WI38 (cell line): ENCODE measurements around the gene RHOA.
"Not testable (repeated sequence)": the region's sequence is repeated elsewhere in the genome, so short reads cannot be mapped to it uniquely, and the experiment has no call there.

Source experiments
- H3K4me3 ChIP-seq: 2 replicates; pipeline ENCODE4 v1.5.1; 2011; ENCODE audit warnings: low read depth, mild to moderate bottlenecking, control low read depth, low read length
- CTCF ChIP-seq: IDR thresholded peaks from 2 replicates; pipeline ENCODE4 v1.5.1; 2012; ENCODE audit warnings: low read depth, mild to moderate bottlenecking, control low read depth, low read length

Gene RHOA

GRCh38 chr3:49411535-49411967 lies 225 bp downstream of the RHOA start:
- peak overlapping the region; percentile 67 for H3K4me3 ChIP-seq
- TF ChIP-seq CTCF, result no peak

- H3K4me3 ChIP-seq, result peak overlapping the region; percentile 67
- no peak for TF ChIP-seq CTCF
Measured at GRCh38 chr3:49410846-49411534, 786 bp downstream of the RHOA start.

DNA sequence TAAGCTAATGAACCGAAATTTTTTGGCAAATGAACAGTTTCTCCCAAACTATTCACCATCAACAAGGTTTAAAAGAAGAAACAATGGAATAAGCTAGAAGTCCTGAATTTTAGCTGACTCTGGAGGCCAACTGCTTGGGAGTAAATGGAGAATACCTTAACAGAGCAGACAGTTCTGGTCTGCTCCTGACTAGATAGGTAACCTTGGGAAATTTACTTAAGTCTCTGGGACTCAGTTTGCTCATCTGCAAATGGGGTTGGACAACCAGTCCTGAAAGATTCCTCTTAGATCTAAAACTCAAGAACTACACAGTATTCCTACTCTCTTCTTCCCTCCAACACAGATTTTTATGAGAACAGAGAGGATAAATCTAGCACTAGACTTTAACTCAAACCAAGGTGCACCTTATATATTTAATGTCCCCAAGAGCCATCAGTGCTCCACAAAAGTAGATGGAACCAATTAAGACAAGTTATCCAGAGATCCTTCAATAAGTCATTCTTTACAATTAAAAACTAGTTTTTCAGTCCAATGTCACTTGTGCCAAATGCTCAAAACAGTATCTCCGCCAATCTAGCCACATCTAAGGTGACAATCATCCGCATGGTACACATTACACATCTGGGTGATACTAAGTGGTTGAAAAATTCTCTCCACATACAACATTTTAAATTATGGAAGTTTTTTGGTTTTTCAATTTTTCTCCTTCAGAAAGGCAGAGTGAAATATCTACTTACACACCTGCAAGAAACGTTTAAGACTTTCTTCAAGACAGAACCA lies 1.5 kb downstream of the RHOA start:
- H3K4me3 ChIP-seq, result peak overlapping the region; percentile 67
- TF ChIP-seq CTCF, result no peak

DNA sequence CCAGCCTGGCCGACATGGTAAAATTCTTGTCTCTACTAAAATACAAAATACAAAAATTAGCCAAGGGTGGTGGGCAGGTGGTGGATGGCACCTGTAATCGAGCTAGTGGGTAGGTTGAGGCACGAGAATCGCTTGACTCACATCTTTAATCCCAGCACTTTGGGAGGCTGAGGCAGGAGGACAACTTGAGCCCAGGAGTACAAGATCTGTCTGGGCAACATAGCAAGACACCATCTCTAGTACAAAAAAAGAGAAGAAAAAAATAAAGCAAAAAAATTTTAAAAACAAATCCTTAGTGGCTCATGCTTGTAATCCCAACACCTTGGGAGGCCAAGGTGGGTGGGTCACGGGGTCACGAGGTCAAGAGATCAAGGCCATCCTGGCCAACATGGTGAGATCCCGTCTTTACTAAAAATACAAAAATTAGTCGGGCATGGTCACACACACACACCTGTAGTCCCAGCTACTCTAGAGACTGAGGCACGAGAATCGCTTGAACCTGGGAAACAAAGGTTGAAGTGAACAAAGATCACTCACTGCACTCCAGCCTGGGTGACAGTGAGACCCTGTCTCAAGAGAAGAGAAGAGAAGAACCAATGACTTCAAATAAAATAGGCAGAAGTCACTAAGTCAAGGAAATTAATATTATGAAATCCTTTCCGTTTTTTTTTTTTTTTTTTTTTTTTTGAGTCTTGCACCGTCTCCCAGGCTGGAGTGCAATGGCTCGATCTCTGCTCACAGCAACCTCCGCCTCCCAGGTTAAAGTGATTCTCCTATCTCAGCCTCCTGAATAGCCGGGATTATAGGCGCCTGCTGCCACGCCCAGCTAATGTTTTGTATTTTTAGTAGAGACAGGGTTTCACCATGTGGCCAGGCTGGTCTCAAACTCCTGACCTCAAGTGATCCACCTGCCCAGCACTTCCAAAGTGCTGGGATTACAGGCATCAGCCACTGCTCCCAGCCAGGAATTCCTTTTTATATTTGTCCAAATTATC lies 4.9 kb downstream of the RHOA start:
- H3K4me3 ChIP-seq, result no peak overlapping the region
- no peak for TF ChIP-seq CTCF

DNA sequence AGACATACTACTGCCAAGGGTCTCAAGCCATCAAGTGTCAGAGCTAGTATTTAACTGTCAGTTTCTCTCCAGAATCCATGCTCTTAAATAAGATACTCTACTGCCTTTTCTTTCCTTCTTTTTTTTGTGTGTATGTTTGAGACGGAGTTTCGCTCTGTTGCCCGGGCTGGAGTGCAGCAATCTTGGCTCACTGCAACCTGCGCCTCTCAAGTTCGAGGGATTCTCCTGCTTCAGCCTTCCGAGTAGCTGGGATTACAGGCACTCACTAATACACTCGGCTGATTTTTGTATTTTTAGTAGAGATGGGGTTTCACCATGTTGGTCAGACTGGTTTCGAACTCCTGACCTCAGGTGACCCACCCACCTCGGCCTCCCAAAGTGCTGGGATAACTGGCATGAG lies 6.2 kb downstream of the RHOA start:
- not testable (repeated sequence) for H3K4me3 ChIP-seq

DNA sequence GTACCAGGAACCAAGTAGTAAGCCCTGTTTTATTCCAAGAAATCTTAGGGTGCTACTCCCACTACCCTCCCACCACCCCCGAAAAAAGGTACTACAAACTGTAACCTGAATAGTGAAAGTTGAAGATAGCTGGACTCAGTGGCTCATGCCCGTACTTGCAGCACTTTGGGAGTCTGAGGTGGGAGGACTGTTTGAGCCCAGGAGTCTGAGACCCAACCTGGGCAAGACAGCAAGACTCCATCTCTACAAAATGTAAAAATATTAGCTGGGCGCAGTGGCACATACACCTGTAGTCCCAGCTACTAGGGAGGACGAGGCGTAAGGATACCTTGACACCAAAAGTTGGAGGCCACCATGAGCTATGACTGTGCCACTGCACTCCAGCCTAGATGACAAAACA lies 7.9 kb downstream of the RHOA start:
- no peak for TF ChIP-seq CTCF

DNA sequence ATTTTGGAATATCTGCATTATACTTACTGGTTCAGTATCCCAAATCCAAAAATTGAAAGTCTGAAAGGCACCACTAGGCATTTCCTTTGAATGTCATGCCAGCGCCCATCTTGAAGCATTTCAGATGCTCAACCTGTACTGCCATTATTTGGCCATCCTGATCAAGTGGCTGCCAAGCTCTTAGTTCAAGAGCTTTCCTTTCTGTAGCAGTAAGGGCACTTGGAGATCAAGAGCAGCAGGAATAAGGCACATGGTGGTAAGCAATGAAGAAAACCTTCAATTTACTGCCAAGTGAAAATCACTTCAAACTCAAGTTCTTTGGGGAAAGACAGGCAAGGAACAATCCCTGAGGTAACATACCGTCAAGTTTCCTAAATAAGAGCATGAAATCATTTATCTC lies 10.0 kb downstream of the RHOA start:
- no peak overlapping the region for H3K4me3 ChIP-seq
- no peak for TF ChIP-seq CTCF

More for the DNA sequence above, 7.9 kb downstream of the RHOA start:
- H3K4me3 ChIP-seq, result no peak overlapping the region
